ENCODE measurements around the gene CFAP221.

The CFAP221 gene

DNA sequence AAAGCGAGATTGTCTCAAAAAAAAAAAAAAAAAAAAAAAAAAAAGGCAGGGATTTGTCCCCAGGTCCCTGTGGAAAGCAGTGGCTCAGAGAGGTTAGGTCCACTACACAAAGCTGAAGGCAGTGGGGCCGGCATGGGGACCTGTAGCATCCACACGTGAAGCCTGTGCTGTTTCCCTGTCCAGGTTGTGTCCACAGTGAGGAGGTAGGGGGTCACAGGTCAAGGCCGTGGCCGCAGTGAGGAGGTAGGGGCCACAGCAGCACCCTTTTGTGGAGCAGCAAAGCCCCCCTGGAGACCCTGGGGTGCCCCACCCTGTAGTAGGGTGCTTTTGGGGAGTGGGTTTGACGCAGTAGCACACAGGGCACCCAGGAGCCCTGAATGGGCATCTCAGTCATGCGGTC, 148.7 kb downstream of the CFAP221 start:
- TF ChIP-seq REST (IDR thresholded peaks at IDR 0.05; ENCODE audit: insufficient read depth in 1 of 2, low read depth in 2 of 2, low read length in 2 of 2) (no peak), SIN3A (IDR thresholded peaks at IDR 0.05; ENCODE audit: borderline replicate concordance, insufficient read depth, low read length) (no peak), POLR2AphosphoS5 (IDR thresholded peaks at IDR 0.05; ENCODE audit: low read depth, low read length) (no peak), TAF1 (IDR thresholded peaks at IDR 0.05; ENCODE audit: borderline replicate concordance, insufficient read depth, low read length) (no peak), FOXP2 (optimal IDR thresholded peaks at IDR 0.05; ENCODE audit: borderline replicate concordance, extremely low read depth, extremely low read length, insufficient read depth) (no peak)

- no peak for TF ChIP-seq REST (IDR thresholded peaks at IDR 0.05; ENCODE audit: insufficient read depth in 1 of 2, low read depth in 2 of 2, low read length in 2 of 2)
- TF ChIP-seq SIN3A (IDR thresholded peaks at IDR 0.05; ENCODE audit: borderline replicate concordance, insufficient read depth, low read length), result no peak
- TF ChIP-seq FOXP2 (optimal IDR thresholded peaks at IDR 0.05; ENCODE audit: borderline replicate concordance, extremely low read depth, extremely low read length, insufficient read depth), result no peak
- no peak for TF ChIP-seq POLR2AphosphoS5 (IDR thresholded peaks at IDR 0.05; ENCODE audit: low read depth, low read length)
- no peak for TF ChIP-seq TAF1 (IDR thresholded peaks at IDR 0.05; ENCODE audit: borderline replicate concordance, insufficient read depth, low read length)
Measured at GRCh38 chr2:119693567-119693966, 149.3 kb downstream of the CFAP221 start.

- TF ChIP-seq REST (IDR thresholded peaks at IDR 0.05; ENCODE audit: insufficient read depth in 1 of 2, low read depth in 2 of 2, low read length in 2 of 2) (no peak), FOXP2 (optimal IDR thresholded peaks at IDR 0.05; ENCODE audit: borderline replicate concordance, extremely low read depth, extremely low read length, insufficient read depth) (no peak)
Measured at GRCh38 chr2:119693967-119694366, 149.7 kb downstream of the CFAP221 start.

DNA sequence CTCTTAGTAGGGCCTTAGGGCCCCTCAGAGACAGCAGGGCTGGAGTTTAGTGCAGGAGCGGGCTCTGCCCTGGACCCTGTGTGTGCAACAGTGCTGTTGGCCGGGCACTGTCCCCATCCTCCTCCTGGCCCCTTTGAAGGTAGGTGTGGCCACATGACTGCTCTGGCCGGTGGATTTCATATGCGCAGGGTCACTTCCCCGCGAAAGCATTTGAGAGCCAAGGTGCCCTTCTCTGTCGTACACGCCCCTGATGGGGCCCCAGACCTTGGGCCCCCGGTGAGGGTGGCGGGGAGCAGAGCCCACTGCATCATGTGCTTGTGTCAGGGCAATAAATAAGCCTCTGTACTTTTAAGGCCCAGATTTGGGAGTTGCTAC, 150.2 kb downstream of the CFAP221 start:
- no peak for TF ChIP-seq REST (IDR thresholded peaks at IDR 0.05; ENCODE audit: insufficient read depth in 1 of 2, low read depth in 2 of 2, low read length in 2 of 2)
- TF ChIP-seq FOXP2 (optimal IDR thresholded peaks at IDR 0.05; ENCODE audit: borderline replicate concordance, extremely low read depth, extremely low read length, insufficient read depth), result no peak
- no peak for TF ChIP-seq POLR2AphosphoS5 (IDR thresholded peaks at IDR 0.05; ENCODE audit: low read depth, low read length)
- no peak for TF ChIP-seq SIN3A (IDR thresholded peaks at IDR 0.05; ENCODE audit: borderline replicate concordance, insufficient read depth, low read length)
- TF ChIP-seq TAF1 (IDR thresholded peaks at IDR 0.05; ENCODE audit: borderline replicate concordance, insufficient read depth, low read length), result no peak

- TF ChIP-seq TAF1 (IDR thresholded peaks at IDR 0.05; ENCODE audit: borderline replicate concordance, insufficient read depth, low read length) (no peak), REST (IDR thresholded peaks at IDR 0.05; ENCODE audit: insufficient read depth in 1 of 2, low read depth in 2 of 2, low read length in 2 of 2) (no peak), POLR2AphosphoS5 (IDR thresholded peaks at IDR 0.05; ENCODE audit: low read depth, low read length) (no peak), FOXP2 (optimal IDR thresholded peaks at IDR 0.05; ENCODE audit: borderline replicate concordance, extremely low read depth, extremely low read length, insufficient read depth) (no peak), SIN3A (IDR thresholded peaks at IDR 0.05; ENCODE audit: borderline replicate concordance, insufficient read depth, low read length) (no peak)
Measured at GRCh38 chr2:119694845-119695521, 150.7 kb downstream of the CFAP221 start.

All from PFSK-1 (cell line).